ENCODE measurements around the gene FCN1. TPM values are rescaled to one million over a fixed set of nuclear protein-coding genes. Genes with fewer than 3 reads are reported as not detected.

Gene FCN1
- total and polyA plus RNA-seq, 2 of the 8 experiments (the other 6 are each of a cell fraction or from before 2014, with no cell fraction given): not detected

DNA sequence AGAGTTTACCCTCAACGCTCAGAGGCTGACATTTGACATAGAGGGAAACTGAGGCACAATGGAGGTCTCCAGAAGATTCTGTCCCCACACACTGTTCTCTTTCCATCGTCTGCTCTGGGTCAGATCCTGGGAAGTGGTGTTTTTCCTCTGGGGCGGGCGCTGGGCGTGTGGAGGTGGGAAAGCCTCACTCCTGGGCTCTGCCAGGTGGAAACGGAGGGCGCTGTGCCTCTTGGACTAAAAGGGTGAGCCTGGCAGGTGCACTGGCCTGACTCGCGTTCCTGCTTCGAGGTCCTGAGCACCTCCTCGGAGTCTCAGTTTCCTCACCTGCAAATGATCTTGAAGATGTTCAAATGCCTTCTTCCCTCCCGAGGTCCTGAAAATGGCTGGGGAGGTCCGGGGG is 25.7 kb upstream of the FCN1 start:
- Histone ChIP-seq H3K23me2 (ENCODE audit: low read depth, low read length) (peaks cover 6% of the 10 kb centered on the region; the same call in 1 of the 2 replicates), H3K18ac (ENCODE audit: extremely low read depth, low read length) (no peak overlapping the region), H3K79me2 (ENCODE audit: control insufficient read depth in 1 of 2, insufficient read depth in 2 of 2, low read length in 2 of 2) (no peaks in the 10 kb centered on the region), H3K9ac (replicated peaks in 1 of 4; ENCODE audit: extremely low read depth in 1 of 4, low read depth in 3 of 4, low read length in 3 of 4) (no peak overlapping the region), H4K91ac (replicated peaks; ENCODE audit: insufficient read length, low read length) (no peak overlapping the region), H2BK120ac (replicated peaks; ENCODE audit: low read depth, low read length) (no peak overlapping the region), H3K27me3 (replicated peaks in 1 of 4; ENCODE audit: control insufficient read depth in 3 of 4, extremely low read depth in 1 of 4, insufficient read depth in 3 of 4, low read length in 3 of 4) (no peaks in the 10 kb centered on the region; a peak in 1 of 7 replicates), H3K4ac (replicated peaks; ENCODE audit: insufficient read length, low read depth, low read length) (no peak overlapping the region), H3K27ac (ENCODE audit: low read depth, low read length) (no peak overlapping the region), H3K4me3 (ENCODE audit: extremely low read depth in 1 of 4, insufficient read depth in 2 of 4, low read depth in 3 of 4, low read length in 4 of 4) (no peak overlapping the region), H2BK5ac (ENCODE audit: low read depth, low read length) (no peak overlapping the region), H2BK20ac (ENCODE audit: low read length) (no peak overlapping the region), H4K5ac (ENCODE audit: insufficient read length, low read depth, low read length) (no peak overlapping the region), H2BK15ac (ENCODE audit: low read length) (no peak overlapping the region), H3K9me3 (ENCODE audit: insufficient read depth in 2 of 2, low read depth in 1 of 2, low read length in 1 of 2) (no peaks in the 10 kb centered on the region), H2AFZ (ENCODE audit: low read length) (no peak overlapping the region), H3K23ac (ENCODE audit: insufficient read length) (no peak overlapping the region), H2BK12ac (ENCODE audit: low read depth, low read length) (0 out of 2 replicates have a peak overlapping the region, but pooled peaks have one; percentile 80), H3K4me1 (replicated peaks in 1 of 4; ENCODE audit: control insufficient read depth in 3 of 4, insufficient read depth in 4 of 4, low read length in 3 of 4) (peaks cover 0 to 8% (median 3%) of the 10 kb centered on the region in 4 experiments; a peak in 3 of 7 replicates), H3K4me2 (ENCODE audit: insufficient read depth in 1 of 2, low read depth in 2 of 2, low read length in 2 of 2) (no peak overlapping the region), H2AK5ac (ENCODE audit: low read depth, low read length) (no peak overlapping the region), H3K56ac (replicated peaks; ENCODE audit: insufficient read length, low read depth, low read length) (no peak overlapping the region), H3K79me1 (ENCODE audit: low read depth, low read length) (no peaks in the 10 kb centered on the region), H3K14ac (ENCODE audit: insufficient read length) (no peak overlapping the region), H4K8ac (ENCODE audit: extremely low read depth, insufficient read depth, low read length) (no peak overlapping the region; the same call in 1 of the 2 replicates), H3K36me3 (ENCODE audit: control insufficient read depth in 2 of 4, insufficient read depth in 4 of 4, low read length in 3 of 4) (no peaks in the 10 kb centered on the region), H4K20me1 (replicated peaks in 1 of 2; ENCODE audit: control insufficient read depth in 1 of 2, insufficient read depth in 2 of 2, low read length in 2 of 2) (peaks cover 0 to 4% of the 10 kb centered on the region in 2 experiments)
- DNase-seq (ENCODE audit: low read depth in 1 of 2, low spot score in 2 of 2) (no peak), FAIRE-seq (no peak)
- POLR2A ChIA-PET (ENCODE audit: partially characterized antibody): no interaction called here
- WGBS, 2 experiments (ENCODE audit: extremely low coverage in 1 of 2, insufficient coverage in 1 of 2, insufficient read length in 1 of 2, insufficient replicate concordance in 2 of 2, low coverage in 1 of 2, low lambda C conversion rate in 2 of 2, missing lambda C conversion rate in 1 of 2): 87% methylated on average over 13 of the region's 13 CpGs; no CpG with 5 or more reads in 1 of the 2 experiments
- no peak for TF ChIP-seq GABPA (IDR thresholded peaks at IDR 0.05; ENCODE audit: borderline replicate concordance, insufficient read depth, low read length)
- TF ChIP-seq CEBPB (IDR thresholded peaks at IDR 0.05; ENCODE audit: low read depth, low read length): no peak
- CTCF ChIA-PET (ENCODE audit: partially characterized antibody): no interaction called here

Data from H1 (cell line).